Gastroesophageal sphincter (tissue), 3 donors: ENCODE data around the gene PCBD1.

Source experiments
- POLR2A ChIP-seq, 2 donors: fragments of 450-650 bp; IDR thresholded peaks; one replicate each; pipeline ENCODE4 v1.6.1; 2017; ENCODE audit warnings: antibody characterized with exemption in 2 of 2, mild to moderate bottlenecking in 2 of 2, moderate library complexity in 1 of 2
- TF ChIP-seq, protein P1 (sequence below), 4 experiments: fragments of 200-600 bp in 2 of 4; fragments of 450-650 bp in 2 of 4; sonication (generic) in 1 of 4; IDR thresholded peaks; one replicate each; pipeline ENCODE4 v1.5.1; 2017 to 2019; ENCODE audit warnings: antibody characterized with exemption in 4 of 4, mild to moderate bottlenecking in 2 of 4, moderate library complexity in 2 of 4

DNA sequence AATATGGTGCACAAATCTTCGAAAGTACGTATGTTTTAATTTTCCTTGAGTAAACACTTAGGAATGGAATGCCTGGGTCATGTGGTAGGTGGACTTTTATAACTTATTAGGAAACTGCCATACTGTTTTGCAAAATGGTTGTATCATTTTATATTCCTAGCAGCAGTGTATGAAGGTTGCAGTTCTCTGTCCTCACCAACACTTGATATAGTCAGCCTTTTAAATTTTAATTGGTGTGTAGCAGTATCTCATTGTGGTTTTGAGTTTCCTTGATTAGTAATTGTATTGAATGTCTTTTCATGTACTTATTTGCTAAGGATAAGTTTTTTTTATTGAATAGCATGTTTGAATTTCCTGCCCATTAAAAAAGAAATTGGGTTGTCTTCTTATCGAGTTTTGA lies 926 bp upstream of the PCBD1 start:
- TF ChIP-seq, protein P1, sequence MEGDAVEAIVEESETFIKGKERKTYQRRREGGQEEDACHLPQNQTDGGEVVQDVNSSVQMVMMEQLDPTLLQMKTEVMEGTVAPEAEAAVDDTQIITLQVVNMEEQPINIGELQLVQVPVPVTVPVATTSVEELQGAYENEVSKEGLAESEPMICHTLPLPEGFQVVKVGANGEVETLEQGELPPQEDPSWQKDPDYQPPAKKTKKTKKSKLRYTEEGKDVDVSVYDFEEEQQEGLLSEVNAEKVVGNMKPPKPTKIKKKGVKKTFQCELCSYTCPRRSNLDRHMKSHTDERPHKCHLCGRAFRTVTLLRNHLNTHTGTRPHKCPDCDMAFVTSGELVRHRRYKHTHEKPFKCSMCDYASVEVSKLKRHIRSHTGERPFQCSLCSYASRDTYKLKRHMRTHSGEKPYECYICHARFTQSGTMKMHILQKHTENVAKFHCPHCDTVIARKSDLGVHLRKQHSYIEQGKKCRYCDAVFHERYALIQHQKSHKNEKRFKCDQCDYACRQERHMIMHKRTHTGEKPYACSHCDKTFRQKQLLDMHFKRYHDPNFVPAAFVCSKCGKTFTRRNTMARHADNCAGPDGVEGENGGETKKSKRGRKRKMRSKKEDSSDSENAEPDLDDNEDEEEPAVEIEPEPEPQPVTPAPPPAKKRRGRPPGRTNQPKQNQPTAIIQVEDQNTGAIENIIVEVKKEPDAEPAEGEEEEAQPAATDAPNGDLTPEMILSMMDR (IDR thresholded peaks at IDR 0.05) = no peak
- no peak for TF ChIP-seq POLR2A (IDR thresholded peaks at IDR 0.05)
